MM.1S (cell line): ENCODE data around the gene ARSI.

Experiments used
- DNase-seq: peaks from one replicate; pipeline ENCODE4 v3.0.0-alpha.2; 2015
- H2AFZ ChIP-seq: fragments of 300-600 bp; sonication (generic); 2 replicates; pipeline ENCODE4 v1.6.0; 2016; ENCODE audit warnings: antibody characterized with exemption, low read length
- H3F3A ChIP-seq: fragments of 300-600 bp; sonication (generic); 2 replicates; pipeline ENCODE4 v1.6.1; 2016; ENCODE audit warnings: mild to moderate bottlenecking, antibody characterized with exemption, low read length, moderate library complexity, mixed read lengths; ENCODE audit not compliant: insufficient read depth
- H3K27ac ChIP-seq: fragments of 300-600 bp; sonication (generic); 2 replicates; pipeline ENCODE4 v1.5.1; 2016; ENCODE audit warnings: mild to moderate bottlenecking, low read length
- H3K27me3 ChIP-seq: fragments of 300-600 bp; sonication (generic); replicated peaks from 2 replicates; pipeline ENCODE4 v1.6.0; 2016; ENCODE audit warnings: low read length; ENCODE audit not compliant: insufficient read depth
- H3K36me3 ChIP-seq: fragments of 300-600 bp; sonication (generic); replicated peaks from 2 replicates; pipeline ENCODE4 v1.6.1; 2016; ENCODE audit warnings: mild to moderate bottlenecking, low read length, mixed read lengths; ENCODE audit not compliant: insufficient read depth
- H3K4me1 ChIP-seq: fragments of 300-600 bp; sonication (generic); 2 replicates; pipeline ENCODE4 v1.6.1; 2016; ENCODE audit warnings: low read length, mixed read lengths
- H3K4me2 ChIP-seq: fragments of 300-600 bp; sonication (generic); 2 replicates; pipeline ENCODE4 v1.6.0; 2016; ENCODE audit warnings: low read depth, low read length
- H3K4me3 ChIP-seq: fragments of 300-600 bp; sonication (generic); 2 replicates; pipeline ENCODE4 v1.5.1; 2016; ENCODE audit warnings: low read length, mixed read lengths
- H3K79me2 ChIP-seq: fragments of 300-600 bp; sonication (generic); 2 replicates; pipeline ENCODE4 v1.6.1; 2016; ENCODE audit warnings: mixed run types, low read length, mixed read lengths
- H3K9ac ChIP-seq: fragments of 300-600 bp; sonication (generic); 2 replicates; pipeline ENCODE4 v1.6.1; 2016; ENCODE audit warnings: low read length, mixed read lengths
- H3K9me2 ChIP-seq: fragments of 300-600 bp; sonication (generic); replicated peaks from 2 replicates; pipeline ENCODE4 v1.6.1; 2016; ENCODE audit warnings: mild to moderate bottlenecking, low read length, mixed read lengths; ENCODE audit not compliant: insufficient read depth
- H3K9me3 ChIP-seq: fragments of 300-600 bp; sonication (generic); replicated peaks from 2 replicates; pipeline ENCODE4 v1.6.1; 2016; ENCODE audit warnings: mild to moderate bottlenecking, low read length, mixed read lengths; ENCODE audit not compliant: insufficient read depth
- H4K20me1 ChIP-seq: fragments of 300-600 bp; sonication (generic); 2 replicates; pipeline ENCODE4 v1.6.1; 2016; ENCODE audit warnings: mild to moderate bottlenecking, low read length, moderate library complexity, mixed read lengths; ENCODE audit not compliant: insufficient read depth
- CTCF ChIP-seq: fragments of 300-600 bp; sonication (generic); IDR thresholded peaks from 2 replicates; pipeline ENCODE4 v1.5.1; 2016; ENCODE audit warnings: antibody characterized with exemption, low read length, mixed read lengths
- EZH2 ChIP-seq: fragments of 300-600 bp; sonication (generic); optimal IDR thresholded peaks from 2 replicates; pipeline ENCODE3; 2017; ENCODE audit warnings: low read depth, mild to moderate bottlenecking, antibody characterized with exemption, low read length, mixed read lengths
- EZH2phosphoT487 ChIP-seq: fragments of 300-600 bp; sonication (generic); IDR thresholded peaks from 2 replicates; pipeline ENCODE4 v1.6.1; 2018; ENCODE audit warnings: antibody characterized with exemption, low read length

Gene ARSI

GRCh38 chr5:150315245-150315644, 12.5 kb upstream of the ARSI start:
- Histone ChIP-seq H3K36me3 (no peaks in the 10 kb centered on the region), H3K79me2 (no peaks in the 10 kb centered on the region), H3K9me2 (no peaks in the 10 kb centered on the region), H2AFZ (no peak overlapping the region), H3K9ac (no peak overlapping the region), H3K9me3 (no peaks in the 10 kb centered on the region), H3K4me3 (no peak overlapping the region), H3K4me1 (peaks cover 19% of the 10 kb centered on the region), H3K4me2 (no peak overlapping the region), H4K20me1 (no peaks in the 10 kb centered on the region), H3K27ac (no peak overlapping the region), H3F3A (no peaks in the 10 kb centered on the region), H3K27me3 (no peaks in the 10 kb centered on the region)
- no peak for DNase-seq
- TF ChIP-seq EZH2: no peak
- no peak for TF ChIP-seq CTCF
- no peak for TF ChIP-seq EZH2phosphoT487

GRCh38 chr5:150313921-150314716, 11.4 kb upstream of the ARSI start:
- peak; percentile 55 for DNase-seq
- H3K4me2 ChIP-seq: peak overlapping the region; percentile 67
- peaks cover 19% of the 10 kb centered on the region for H3K4me1 ChIP-seq

GRCh38 chr5:150313501-150313900, 10.8 kb upstream of the ARSI start:
- H3K9me3 ChIP-seq: no peaks in the 10 kb centered on the region
- H4K20me1 ChIP-seq: no peaks in the 10 kb centered on the region
- no peak overlapping the region for H3K4me3 ChIP-seq
- H3F3A ChIP-seq: no peaks in the 10 kb centered on the region
- H3K9me2 ChIP-seq: no peaks in the 10 kb centered on the region
- no peak for TF ChIP-seq EZH2
- H3K79me2 ChIP-seq: no peaks in the 10 kb centered on the region
- no peaks in the 10 kb centered on the region for H3K27me3 ChIP-seq
- H3K36me3 ChIP-seq: no peaks in the 10 kb centered on the region
- no peak overlapping the region for H3K9ac ChIP-seq
- peak overlapping the region; percentile 57; the same call in 1 of the 2 replicates for H2AFZ ChIP-seq
- peak overlapping the region; percentile 61; the same call in 1 of the 2 replicates for H3K27ac ChIP-seq
- peaks cover 19% of the 10 kb centered on the region for H3K4me1 ChIP-seq
- DNase-seq: no peak
- H3K4me2 ChIP-seq: peak overlapping the region; percentile 67

More at GRCh38 chr5:150313921-150314716, 11.4 kb upstream of the ARSI start:
- Histone ChIP-seq H3K9ac (no peak overlapping the region; the same call in 1 of the 2 replicates), H3K9me2 (no peaks in the 10 kb centered on the region), H3K36me3 (no peaks in the 10 kb centered on the region), H3K27ac (peak overlapping the region; percentile 61; the same call in 1 of the 2 replicates), H3K79me2 (no peaks in the 10 kb centered on the region), H3F3A (no peaks in the 10 kb centered on the region), H3K9me3 (no peaks in the 10 kb centered on the region), H4K20me1 (no peaks in the 10 kb centered on the region), H2AFZ (peak overlapping the region; percentile 57), H3K4me3 (no peak overlapping the region), H3K27me3 (no peaks in the 10 kb centered on the region)
- TF ChIP-seq EZH2 (no peak), CTCF (no peak), EZH2phosphoT487 (no peak)

- Histone ChIP-seq H3K27me3 (no peaks in the 10 kb centered on the region), H3K4me3 (no peak overlapping the region), H3K79me2 (no peaks in the 10 kb centered on the region), H3K9ac (no peak overlapping the region), H4K20me1 (no peaks in the 10 kb centered on the region), H3K4me1 (peaks cover 19% of the 10 kb centered on the region), H2AFZ (no peak overlapping the region), H3K36me3 (no peaks in the 10 kb centered on the region), H3K4me2 (no peak overlapping the region), H3F3A (no peaks in the 10 kb centered on the region), H3K9me2 (no peaks in the 10 kb centered on the region), H3K9me3 (no peaks in the 10 kb centered on the region), H3K27ac (no peak overlapping the region)
- no peak for DNase-seq
- TF ChIP-seq EZH2phosphoT487 (no peak), EZH2 (no peak), CTCF (no peak)
Measured at GRCh38 chr5:150312518-150312917, 9.8 kb upstream of the ARSI start.
